ENCODE measurements around the gene NPAT. TPM values are rescaled to one million over a fixed set of nuclear protein-coding genes. Genes with fewer than 3 reads are reported as not detected.

Gene NPAT
- total RNA-seq, 1 donor from 2014 or later = 25.6 TPM

DNA sequence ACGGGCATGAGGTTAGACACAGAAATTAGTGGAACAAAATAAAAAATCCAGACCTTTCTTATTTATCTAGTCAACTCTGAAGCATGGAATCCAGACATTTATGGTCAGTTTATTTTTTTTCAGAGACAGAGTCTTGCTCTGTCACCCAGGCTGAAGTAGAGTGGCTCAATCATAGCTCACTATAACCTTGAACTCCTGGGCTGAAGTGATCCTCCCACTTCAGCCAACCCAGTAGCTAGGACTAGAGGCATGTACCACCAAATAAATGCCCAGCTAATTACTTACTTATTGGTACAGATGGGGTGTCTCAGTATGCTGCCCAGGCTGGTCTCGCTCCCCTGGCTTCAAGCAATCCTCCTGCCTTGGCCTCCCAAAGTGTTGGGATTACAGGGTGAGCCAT lies 8.7 kb downstream of the NPAT start:
- DNase-seq (ENCODE audit: low spot score) = no peak
- H3K9me3 Mint-ChIP-seq = peaks cover 13% of the 10 kb centered on the region
- no peak overlapping the region for H3K27ac Mint-ChIP-seq
- H3K4me3 Mint-ChIP-seq (ENCODE audit: low read depth) = no peak overlapping the region
- intact Hi-C loops (cut with micrococcal nuclease) = no loop called here
- peaks cover 78% of the 10 kb centered on the region for H3K36me3 Mint-ChIP-seq (ENCODE audit: low read depth)
- peaks cover 34% of the 10 kb centered on the region for H3K4me1 Mint-ChIP-seq (ENCODE audit: low read depth)
- no peaks in the 10 kb centered on the region for H3K27me3 Mint-ChIP-seq (ENCODE audit: low read depth)

DNA sequence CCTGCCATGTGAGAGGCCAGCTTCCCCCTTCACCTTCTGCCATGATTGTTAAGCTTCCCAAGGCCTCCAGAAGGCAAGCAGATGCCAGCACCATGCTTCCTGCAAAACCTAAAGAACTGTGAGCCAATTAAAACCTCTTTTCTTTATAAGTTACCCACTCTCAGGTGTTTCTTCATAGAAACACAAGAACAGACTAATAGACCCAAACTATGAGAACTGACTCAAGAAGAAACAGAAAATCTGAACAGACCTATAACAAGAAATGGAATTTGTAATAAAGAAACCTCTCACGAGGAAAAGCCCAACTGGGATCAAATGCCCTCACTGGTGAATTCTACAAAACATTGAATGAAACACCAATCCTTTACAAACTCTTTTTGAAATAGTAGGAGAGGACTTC lies 12.0 kb downstream of the NPAT start:
- Mint-ChIP-seq H3K4me1 (ENCODE audit: low read depth) (peaks cover 9% of the 10 kb centered on the region), H3K27me3 (ENCODE audit: low read depth) (no peaks in the 10 kb centered on the region), H3K27ac (no peak overlapping the region), H3K36me3 (ENCODE audit: low read depth) (peaks cover 93% of the 10 kb centered on the region), H3K9me3 (peaks cover 34% of the 10 kb centered on the region), H3K4me3 (ENCODE audit: low read depth) (no peak overlapping the region)
- DNase-seq (ENCODE audit: low spot score) = no peak
- intact Hi-C loops (cut with micrococcal nuclease) = no loop called here

DNA sequence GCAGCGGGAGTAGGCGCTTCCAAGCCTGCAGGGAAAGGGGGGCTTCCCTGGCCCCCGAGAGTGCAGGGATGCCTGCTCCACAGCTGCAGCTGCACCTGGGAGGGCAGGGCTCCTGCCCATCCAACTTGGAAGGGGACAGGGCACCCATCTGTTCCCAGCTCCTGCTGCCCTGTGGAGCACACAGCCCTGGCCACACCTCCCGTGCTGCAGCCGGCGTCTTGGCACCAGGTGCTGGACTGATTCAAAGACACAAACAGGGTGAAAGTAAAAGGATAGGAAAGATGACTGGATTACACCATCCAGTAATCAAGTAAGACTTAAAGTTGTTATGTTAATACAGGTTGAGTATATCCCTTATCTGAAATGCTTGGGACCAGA lies 14.8 kb downstream of the NPAT start:
- H3K36me3 Mint-ChIP-seq (ENCODE audit: low read depth) = peaks cover 99% of the 10 kb centered on the region
- H3K4me3 Mint-ChIP-seq (ENCODE audit: low read depth) = no peak overlapping the region
- intact Hi-C loops (cut with micrococcal nuclease) = no loop called here
- no peak for DNase-seq (ENCODE audit: low spot score)
- no peaks in the 10 kb centered on the region for H3K27me3 Mint-ChIP-seq (ENCODE audit: low read depth)
- H3K4me1 Mint-ChIP-seq (ENCODE audit: low read depth) = peaks cover 16% of the 10 kb centered on the region
- H3K27ac Mint-ChIP-seq = no peak overlapping the region
- peaks cover 50% of the 10 kb centered on the region for H3K9me3 Mint-ChIP-seq

DNA sequence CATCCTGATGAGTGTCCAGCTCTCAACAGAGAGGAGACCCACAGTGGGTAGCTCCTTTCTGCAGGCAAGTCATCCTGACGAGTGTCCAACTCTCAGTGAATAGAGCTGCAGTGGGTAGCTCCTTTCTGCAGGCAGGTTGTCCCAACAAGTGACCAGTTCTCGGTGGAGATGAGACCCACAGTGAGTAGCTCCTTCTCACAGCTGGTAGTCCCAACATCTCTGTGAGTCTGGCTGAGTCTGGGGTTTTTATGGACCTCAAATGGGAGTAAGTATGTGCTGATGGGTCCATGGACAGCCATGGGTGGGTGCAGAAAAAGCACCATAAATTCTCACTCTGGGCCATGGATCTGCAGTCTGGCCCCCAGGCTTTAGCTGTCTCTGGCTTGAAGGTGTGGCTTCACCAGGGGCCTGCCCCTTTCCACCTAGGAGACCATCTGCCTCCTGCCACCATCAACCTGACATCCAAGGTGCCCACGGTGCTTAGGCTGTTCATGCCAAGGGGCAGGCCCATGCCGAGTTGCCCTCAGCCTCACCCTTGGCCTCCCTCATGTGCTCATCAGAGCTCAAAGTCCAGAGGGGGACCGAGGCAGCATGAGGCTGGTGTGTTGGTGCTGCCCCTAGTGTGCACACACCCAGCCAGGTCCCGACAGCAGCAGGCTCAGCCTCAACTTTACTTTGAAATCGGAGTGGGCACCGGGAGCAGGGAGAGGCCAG lies 15.3 kb downstream of the NPAT start:
- Mint-ChIP-seq H3K4me1 (ENCODE audit: low read depth) (peaks cover 16% of the 10 kb centered on the region), H3K9me3 (peaks cover 50% of the 10 kb centered on the region), H3K4me3 (ENCODE audit: low read depth) (no peak overlapping the region), H3K36me3 (ENCODE audit: low read depth) (peaks cover 94% of the 10 kb centered on the region), H3K27me3 (ENCODE audit: low read depth) (no peaks in the 10 kb centered on the region), H3K27ac (no peak overlapping the region)
- no peak for DNase-seq (ENCODE audit: low spot score)
- intact Hi-C loops (cut with micrococcal nuclease) = no loop called here

DNA sequence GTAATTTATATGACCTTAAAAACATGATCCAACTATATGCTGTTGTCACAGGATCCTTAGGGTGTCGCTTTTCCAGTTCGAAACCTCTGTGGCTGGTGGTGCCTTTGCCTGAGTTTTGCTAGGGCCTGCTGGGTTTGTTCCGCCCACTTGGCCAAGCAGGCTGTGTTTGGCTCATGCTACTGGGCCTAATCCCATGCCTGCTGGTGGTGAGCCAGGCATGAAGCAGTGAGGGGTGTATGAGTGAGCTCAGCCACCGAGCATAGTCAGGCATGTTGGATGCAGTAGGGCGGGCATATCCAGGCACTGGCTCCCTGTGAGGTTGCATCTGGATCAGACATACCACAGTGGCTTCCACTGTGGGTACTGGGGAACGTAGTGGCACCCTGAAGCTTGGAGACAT lies 16.3 kb downstream of the NPAT start:
- DNase-seq (ENCODE audit: low spot score) = no peak
- Mint-ChIP-seq H3K9me3 (peaks cover 50% of the 10 kb centered on the region), H3K4me1 (ENCODE audit: low read depth) (peaks cover 16% of the 10 kb centered on the region), H3K4me3 (ENCODE audit: low read depth) (no peak overlapping the region), H3K27me3 (ENCODE audit: low read depth) (no peaks in the 10 kb centered on the region), H3K27ac (no peak overlapping the region), H3K36me3 (ENCODE audit: low read depth) (peaks cover 85% of the 10 kb centered on the region)
- intact Hi-C loops (cut with micrococcal nuclease) = no loop called here

DNA sequence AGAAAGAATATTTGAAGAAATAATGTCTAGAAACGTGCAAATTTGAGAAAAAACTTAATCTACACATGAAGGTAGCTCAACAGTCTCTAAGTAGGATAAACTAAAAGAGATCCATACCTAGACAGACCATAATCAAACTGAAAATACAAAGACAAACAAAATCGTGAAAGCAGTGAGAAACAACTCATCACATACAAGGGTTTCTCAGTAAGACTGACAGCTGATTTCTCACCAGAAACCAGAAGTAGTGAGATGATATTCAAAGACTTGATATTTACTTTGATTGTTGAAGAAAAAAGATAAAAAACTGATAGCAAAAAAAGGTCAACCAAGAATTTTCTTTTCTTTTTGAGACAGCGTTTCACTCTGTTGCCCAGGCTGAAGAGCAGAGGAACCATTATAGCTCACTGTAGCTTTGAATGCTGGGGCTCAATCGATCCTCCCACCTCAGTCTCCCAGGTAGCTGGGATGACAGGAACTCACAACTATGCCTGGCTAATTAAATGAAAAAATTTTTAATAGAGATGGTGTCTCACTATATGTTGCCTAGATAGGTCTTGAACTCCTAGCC lies 17.4 kb downstream of the NPAT start:
- peaks cover 19% of the 10 kb centered on the region for H3K4me1 Mint-ChIP-seq (ENCODE audit: low read depth)
- no peaks in the 10 kb centered on the region for H3K27me3 Mint-ChIP-seq (ENCODE audit: low read depth)
- intact Hi-C loops (cut with micrococcal nuclease) = no loop called here
- no peak overlapping the region for H3K4me3 Mint-ChIP-seq (ENCODE audit: low read depth)
- H3K36me3 Mint-ChIP-seq (ENCODE audit: low read depth) = peaks cover 77% of the 10 kb centered on the region
- peaks cover 41% of the 10 kb centered on the region for H3K9me3 Mint-ChIP-seq
- peak overlapping the region; percentile 22 for H3K27ac Mint-ChIP-seq
- no peak for DNase-seq (ENCODE audit: low spot score)

DNA sequence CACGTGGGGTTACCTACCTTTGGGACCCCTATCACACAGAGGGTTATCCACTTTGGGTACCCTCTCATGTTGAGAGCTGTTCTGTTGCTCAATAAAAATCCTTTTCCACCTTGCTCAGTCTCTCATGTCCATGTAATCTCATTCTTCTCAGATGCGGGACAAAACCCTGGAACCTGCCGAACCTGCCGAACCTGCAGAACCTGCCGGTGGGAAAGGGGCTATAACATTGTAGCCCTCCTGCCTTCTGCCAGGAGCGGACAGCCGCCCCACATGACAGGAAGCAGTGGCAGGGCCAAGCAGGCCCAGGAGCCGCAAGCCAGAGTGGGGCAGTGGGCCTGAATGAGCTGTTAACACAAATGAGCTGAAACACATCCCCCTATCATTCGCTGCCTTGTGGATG lies 18.1 kb downstream of the NPAT start:
- no peak overlapping the region for H3K4me3 Mint-ChIP-seq (ENCODE audit: low read depth)
- H3K36me3 Mint-ChIP-seq (ENCODE audit: low read depth) = peaks cover 77% of the 10 kb centered on the region
- intact Hi-C loops (cut with micrococcal nuclease) = no loop called here
- no peak overlapping the region for H3K27ac Mint-ChIP-seq
- no peaks in the 10 kb centered on the region for H3K27me3 Mint-ChIP-seq (ENCODE audit: low read depth)
- DNase-seq (ENCODE audit: low spot score) = no peak
- H3K4me1 Mint-ChIP-seq (ENCODE audit: low read depth) = peaks cover 24% of the 10 kb centered on the region
- H3K9me3 Mint-ChIP-seq = peaks cover 37% of the 10 kb centered on the region

DNA sequence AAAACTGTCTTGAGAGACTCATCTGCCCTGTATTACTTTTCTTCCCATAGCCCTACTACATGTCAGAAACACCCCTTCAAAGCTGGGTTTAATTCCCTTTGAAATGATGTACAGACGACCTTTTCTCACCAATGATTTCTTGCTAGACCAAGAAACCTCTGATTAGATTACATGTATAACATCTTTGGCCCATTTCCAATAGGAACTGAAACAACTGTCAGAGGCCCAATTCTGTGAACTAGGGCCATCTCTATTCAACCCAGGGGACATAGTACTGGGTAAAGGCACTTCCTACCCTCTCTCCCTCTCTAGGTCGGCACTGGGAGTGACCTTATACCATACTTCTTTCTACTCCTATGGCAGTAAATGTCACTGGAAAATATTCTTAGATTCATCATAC lies 19.4 kb downstream of the NPAT start:
- no peak overlapping the region for H3K27ac Mint-ChIP-seq
- no peak overlapping the region for H3K4me3 Mint-ChIP-seq (ENCODE audit: low read depth)
- peaks cover 29% of the 10 kb centered on the region for H3K4me1 Mint-ChIP-seq (ENCODE audit: low read depth)
- H3K27me3 Mint-ChIP-seq (ENCODE audit: low read depth) = no peaks in the 10 kb centered on the region
- intact Hi-C loops (cut with micrococcal nuclease) = no loop called here
- H3K9me3 Mint-ChIP-seq = peaks cover 30% of the 10 kb centered on the region
- peaks cover 73% of the 10 kb centered on the region for H3K36me3 Mint-ChIP-seq (ENCODE audit: low read depth)
- no peak for DNase-seq (ENCODE audit: low spot score)

DNA sequence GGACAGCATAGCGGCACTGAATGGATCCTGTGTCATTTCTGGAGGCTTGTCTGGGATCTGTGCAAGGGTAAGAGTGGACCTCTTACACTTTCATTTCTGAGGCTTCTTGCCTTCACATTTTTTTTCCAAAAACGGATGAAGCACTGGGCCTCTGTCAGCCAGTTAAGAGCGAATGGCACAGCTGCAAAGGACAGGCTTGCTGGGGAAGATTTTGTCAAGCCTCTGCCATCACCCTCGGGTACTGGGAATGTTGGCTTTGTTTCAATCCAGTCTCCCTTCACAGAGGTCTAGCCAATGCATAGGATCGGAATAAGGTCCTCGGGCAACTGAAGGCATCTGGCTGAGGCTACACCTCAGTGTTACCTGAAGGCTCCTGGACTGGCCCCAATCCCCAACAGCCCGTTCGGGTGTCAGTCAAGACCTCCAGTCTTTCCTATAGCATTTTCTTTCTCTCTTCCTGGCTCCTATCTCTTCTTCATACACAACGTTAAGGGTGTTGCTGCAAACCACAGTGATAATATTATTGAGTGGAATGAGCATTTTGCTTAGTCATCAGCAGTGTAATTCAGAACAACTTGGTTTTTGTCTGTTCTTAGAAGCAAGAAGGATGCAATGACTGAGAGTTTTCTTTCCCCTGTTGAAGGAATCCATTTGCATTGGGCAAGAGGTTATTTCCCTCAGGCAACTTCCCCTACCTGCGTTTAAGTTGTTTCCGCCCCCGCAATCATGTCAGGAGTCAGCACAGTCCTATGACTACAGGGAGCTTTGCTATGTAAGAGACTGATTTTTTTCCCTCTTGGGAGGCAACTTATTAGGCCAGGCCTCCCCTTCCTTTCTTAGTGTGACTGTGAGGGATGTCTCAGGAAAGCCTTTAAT lies 22.8 kb downstream of the NPAT start:
- Mint-ChIP-seq H3K27ac (peak overlapping the region; percentile 73), H3K27me3 (ENCODE audit: low read depth) (no peaks in the 10 kb centered on the region), H3K4me1 (ENCODE audit: low read depth) (peaks cover 42% of the 10 kb centered on the region), H3K9me3 (peaks cover 9% of the 10 kb centered on the region), H3K4me3 (ENCODE audit: low read depth) (no peak overlapping the region), H3K36me3 (ENCODE audit: low read depth) (peaks cover 66% of the 10 kb centered on the region)
- no peak for DNase-seq (ENCODE audit: low spot score)
- intact Hi-C loops (cut with micrococcal nuclease) = loop anchor here (1.0 to 5.0 kb wide), 4 partner anchors 23 to 425 kb away; partner anchors contain the start of gene NPAT

DNA sequence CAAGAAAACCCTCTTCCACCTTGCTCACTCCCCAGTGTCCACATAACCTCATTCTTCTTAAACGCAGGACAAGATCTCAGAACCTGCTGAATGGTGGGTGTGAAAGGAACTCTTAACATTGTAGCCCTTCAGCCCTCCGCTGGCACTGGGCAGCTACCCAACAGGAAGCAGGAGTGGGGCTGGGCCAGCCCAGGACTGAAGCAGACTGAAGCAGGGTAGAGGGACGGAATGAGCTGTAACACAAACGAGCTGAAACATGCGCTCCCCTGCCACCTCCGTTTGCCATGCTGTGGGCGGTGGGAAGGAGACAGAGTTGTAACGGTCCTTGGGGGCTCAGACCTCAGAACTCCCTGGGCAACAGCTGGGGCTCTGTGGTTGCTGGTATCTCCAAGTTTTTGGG lies 23.6 kb downstream of the NPAT start:
- H3K9me3 Mint-ChIP-seq = peaks cover 3% of the 10 kb centered on the region
- peaks cover 42% of the 10 kb centered on the region for H3K4me1 Mint-ChIP-seq (ENCODE audit: low read depth)
- peak overlapping the region; percentile 55 for H3K27ac Mint-ChIP-seq
- no peak overlapping the region for H3K4me3 Mint-ChIP-seq (ENCODE audit: low read depth)
- H3K27me3 Mint-ChIP-seq (ENCODE audit: low read depth) = no peaks in the 10 kb centered on the region
- DNase-seq (ENCODE audit: low spot score) = no peak
- intact Hi-C loops (cut with micrococcal nuclease) = loop anchor here (5.0 kb wide), 1 partner anchor 62 kb away; no protein-coding TSS in a partner anchor
- peaks cover 64% of the 10 kb centered on the region for H3K36me3 Mint-ChIP-seq (ENCODE audit: low read depth)

DNA sequence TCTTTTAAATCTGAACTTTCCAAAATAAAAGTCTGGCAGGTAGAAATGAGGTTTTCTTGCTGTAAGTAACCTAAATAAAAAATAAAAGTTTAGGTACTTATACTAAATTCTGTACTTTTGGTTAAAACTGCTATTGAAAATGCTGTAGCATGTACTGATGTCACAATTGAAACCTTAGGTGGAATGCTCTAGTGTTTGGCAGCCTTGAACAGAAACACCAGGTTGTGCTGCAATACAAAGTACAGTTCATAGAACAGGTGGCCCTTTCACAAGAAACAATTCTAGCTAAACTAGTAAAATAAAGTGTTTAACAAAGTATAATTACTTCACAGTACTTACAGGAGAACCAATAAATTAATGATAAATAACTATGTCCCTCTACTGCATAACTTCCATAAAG lies 25.1 kb downstream of the NPAT start:
- intact Hi-C loops (cut with micrococcal nuclease) = loop anchor here (5.0 kb wide), 1 partner anchor 60 kb away; no protein-coding TSS in a partner anchor
- Mint-ChIP-seq H3K27ac (no peak overlapping the region), H3K4me1 (ENCODE audit: low read depth) (peaks cover 35% of the 10 kb centered on the region)

DNA sequence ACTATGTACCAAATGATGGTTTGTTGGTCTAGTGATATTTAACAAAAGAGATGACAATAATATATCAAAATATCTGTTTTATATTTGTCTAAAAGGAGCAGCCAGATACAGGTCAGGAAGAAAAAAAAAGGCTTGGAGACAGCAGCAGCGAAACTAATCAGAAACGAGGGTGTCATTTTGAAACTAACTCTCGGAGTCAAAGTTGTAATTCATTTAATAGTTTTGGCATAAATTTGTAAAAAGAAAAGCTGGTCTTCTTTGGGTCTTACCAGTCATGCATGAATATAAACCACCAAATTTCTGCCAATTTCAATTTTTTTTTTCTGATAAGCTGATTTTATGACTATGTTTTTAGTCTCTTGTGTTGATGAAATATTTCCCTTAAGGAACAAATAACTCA lies 25.5 kb downstream of the NPAT start:
- Mint-ChIP-seq H3K9me3 (no peaks in the 10 kb centered on the region), H3K36me3 (ENCODE audit: low read depth) (peaks cover 53% of the 10 kb centered on the region)

More for the DNA sequence above, 25.1 kb downstream of the NPAT start:
- no peak for DNase-seq (ENCODE audit: low spot score)
- Mint-ChIP-seq H3K9me3 (no peaks in the 10 kb centered on the region), H3K4me3 (ENCODE audit: low read depth) (no peak overlapping the region), H3K27me3 (ENCODE audit: low read depth) (no peaks in the 10 kb centered on the region), H3K36me3 (ENCODE audit: low read depth) (peaks cover 53% of the 10 kb centered on the region)

DNA sequence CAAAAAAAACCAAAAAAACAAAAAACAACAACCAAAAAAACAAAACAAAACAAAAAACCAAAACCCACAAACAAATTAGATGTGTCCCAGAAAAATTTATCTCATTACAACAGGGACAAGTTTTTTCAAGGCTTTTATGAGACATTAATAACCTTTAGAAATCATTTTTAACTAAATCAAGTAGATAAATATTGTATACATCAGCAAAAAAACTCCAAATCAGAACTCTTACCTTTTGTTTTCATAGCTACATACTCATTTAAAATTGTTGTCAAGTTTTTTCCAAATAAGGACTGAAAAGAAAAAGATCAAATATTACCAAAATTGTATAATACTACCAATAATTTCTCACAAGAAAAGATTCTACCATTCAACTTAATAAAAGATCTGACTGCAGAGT lies 28.7 kb downstream of the NPAT start:
- Mint-ChIP-seq H3K36me3 (ENCODE audit: low read depth) (peaks cover 53% of the 10 kb centered on the region), H3K27me3 (ENCODE audit: low read depth) (no peaks in the 10 kb centered on the region), H3K27ac (no peak overlapping the region), H3K4me1 (ENCODE audit: low read depth) (peaks cover 20% of the 10 kb centered on the region), H3K4me3 (ENCODE audit: low read depth) (no peak overlapping the region), H3K9me3 (no peaks in the 10 kb centered on the region)
- intact Hi-C loops (cut with micrococcal nuclease) = loop anchor here (5.0 kb wide), 1 partner anchor 41 kb away; no protein-coding TSS in a partner anchor
- no peak for DNase-seq (ENCODE audit: low spot score)

More for the DNA sequence above, 25.5 kb downstream of the NPAT start:
- no peak overlapping the region for H3K4me3 Mint-ChIP-seq (ENCODE audit: low read depth)
- intact Hi-C loops (cut with micrococcal nuclease) = loop anchor here (5.0 kb wide), 1 partner anchor 60 kb away; no protein-coding TSS in a partner anchor
- H3K4me1 Mint-ChIP-seq (ENCODE audit: low read depth) = peaks cover 35% of the 10 kb centered on the region
- H3K27me3 Mint-ChIP-seq (ENCODE audit: low read depth) = no peaks in the 10 kb centered on the region
- DNase-seq (ENCODE audit: low spot score) = no peak
- H3K27ac Mint-ChIP-seq = no peak overlapping the region

Data from activated T-helper 2 cell treated with anti-CD3 and anti-CD28 coated beads, Interferon-gamma antibody, Interleukin-2, Interleukin-4, amounts not matched to agents 10 μg/mL and 5 μg/mL and 100 μg/mL, durations not matched to agents 14 hours and 24 hours and 36 hours (primary cell).